Body of pancreas (tissue), 4 donors: Measurements from ENCODE around the gene IL36A. TPM values are rescaled to one million over a fixed set of nuclear protein-coding genes. Genes with fewer than 3 reads are reported as not detected.

Source experiments
- ATAC-seq: fragments of 150-250 bp; one replicate; pipeline ENCODE4 v1.9.1; 2016
- DNase-seq, 4 donors: peaks; one replicate each; pipeline ENCODE4 v3.0.0-alpha.2; 2019
- H3K27ac ChIP-seq, 4 donors: fragments of 200-600 bp; sonication (generic); 1 replicate in 3 of 4; 2 replicates in 1 of 4; pipeline versions ENCODE4 v1.5.1 to v1.6.1; 2016 to 2019; ENCODE audit warnings: mild to moderate bottlenecking in 1 of 4, mixed read lengths in 1 of 4, moderate library complexity in 1 of 4
- H3K27me3 ChIP-seq, 2 donors: fragments of 200-600 bp; sonication (generic); one replicate each; pipeline ENCODE4 v1.6.0; 2016; ENCODE audit warnings: mild to moderate bottlenecking in 1 of 2
- H3K36me3 ChIP-seq, 2 donors: fragments of 200-600 bp; sonication (generic); replicated peaks in 1 of 2; 2 replicates each; pipeline ENCODE4 v1.5.1; 2016; ENCODE audit warnings: low read depth in 2 of 2; ENCODE audit not compliant: insufficient read depth in 1 of 2
- H3K4me1 ChIP-seq: fragments of 200-600 bp; sonication (generic); one replicate; pipeline ENCODE4 v1.6.0; 2016
- H3K4me3 ChIP-seq, 2 donors: fragments of 200-600 bp; sonication (generic); 1 replicate in 1 of 2; 2 replicates in 1 of 2; pipeline ENCODE4 v1.5.1; 2016 to 2019
- H3K9me3 ChIP-seq, 3 donors: fragments of 200-600 bp; sonication (generic); 1 replicate in 2 of 3; 2 replicates in 1 of 3; pipeline ENCODE4 v1.5.1; 2016
- POLR2A ChIP-seq, 3 donors: fragments of 450-650 bp; IDR thresholded peaks; one replicate each; pipeline ENCODE4 v1.6.1; 2016; ENCODE audit warnings: antibody characterized with exemption in 3 of 3, mild to moderate bottlenecking in 2 of 3
- WGBS, 2 donors: methylation state at CpG; one replicate each; pipeline ENCODE4 v1.1.5; 2017; 5-methylcytosine and 5-hydroxymethylcytosine counted together
- intact Hi-C: fragments of 100-400 bp; cut with DNase I; formaldehyde crosslinking; loops from one replicate; pipeline ENCODE4 v1.15.1; 2023
- total RNA-seq, 2 donors: library from RNA; depleted of rRNA; stranded (reverse); fragments of >200 nt; gene quantifications; one replicate each; pipeline ENCODE4 v1.1.0, GENCODE V29; 2016
- TF ChIP-seq, protein P1 (sequence below), 7 experiments: fragments of 450-650 bp in 4 of 7; fragments of 200-600 bp in 3 of 7; sonication (generic) in 3 of 7; IDR thresholded peaks; one replicate each; pipeline ENCODE4 v1.5.1; 2016 to 2019; ENCODE audit warnings: antibody characterized with exemption in 7 of 7

The IL36A gene
- total RNA-seq, 2 donors from 2014 or later: not detected

DNA sequence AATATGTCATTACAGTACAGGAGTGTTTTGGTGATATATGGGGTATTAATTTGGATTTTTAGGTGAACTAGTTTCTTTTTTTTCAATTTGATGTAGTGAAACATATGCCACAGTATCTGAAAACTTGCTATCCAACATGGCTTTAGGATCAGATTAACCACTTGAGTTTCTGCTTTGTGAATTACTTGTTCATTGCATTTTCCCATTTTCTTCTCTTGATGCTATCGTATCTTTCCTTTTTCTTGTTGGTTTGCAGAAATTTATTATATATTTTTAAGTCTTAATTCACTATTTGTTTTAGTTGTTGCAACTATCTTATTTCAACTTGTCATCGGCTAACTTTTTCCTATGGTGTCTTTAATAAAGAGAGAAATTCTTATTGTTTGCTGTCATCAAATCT lies 8.8 kb downstream of the IL36A start:
- no peak for ATAC-seq

DNA sequence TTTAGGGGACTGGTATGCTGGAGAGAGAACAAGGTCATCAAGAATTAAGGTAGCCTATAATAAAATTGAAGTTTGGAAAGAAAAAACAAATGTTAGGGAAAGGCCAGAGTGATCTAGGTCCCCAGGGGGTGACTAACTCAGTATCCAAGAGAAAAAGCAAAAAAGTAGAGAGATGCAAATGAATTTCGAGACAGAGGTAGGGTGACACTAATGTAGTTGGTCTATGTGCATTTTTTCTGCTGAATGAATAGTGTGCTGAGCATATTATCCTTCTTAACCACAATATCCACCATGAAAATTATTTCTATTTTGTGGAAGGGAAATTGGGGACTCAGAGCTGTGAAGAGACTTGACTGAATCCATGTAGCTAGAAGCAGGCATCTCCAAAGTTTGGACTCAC lies 9.8 kb downstream of the IL36A start:
- no peaks in the 10 kb centered on the region for H3K4me1 ChIP-seq
- no peak overlapping the region for H3K27ac ChIP-seq
- no peaks in the 10 kb centered on the region for H3K36me3 ChIP-seq
- TF ChIP-seq, protein P1, sequence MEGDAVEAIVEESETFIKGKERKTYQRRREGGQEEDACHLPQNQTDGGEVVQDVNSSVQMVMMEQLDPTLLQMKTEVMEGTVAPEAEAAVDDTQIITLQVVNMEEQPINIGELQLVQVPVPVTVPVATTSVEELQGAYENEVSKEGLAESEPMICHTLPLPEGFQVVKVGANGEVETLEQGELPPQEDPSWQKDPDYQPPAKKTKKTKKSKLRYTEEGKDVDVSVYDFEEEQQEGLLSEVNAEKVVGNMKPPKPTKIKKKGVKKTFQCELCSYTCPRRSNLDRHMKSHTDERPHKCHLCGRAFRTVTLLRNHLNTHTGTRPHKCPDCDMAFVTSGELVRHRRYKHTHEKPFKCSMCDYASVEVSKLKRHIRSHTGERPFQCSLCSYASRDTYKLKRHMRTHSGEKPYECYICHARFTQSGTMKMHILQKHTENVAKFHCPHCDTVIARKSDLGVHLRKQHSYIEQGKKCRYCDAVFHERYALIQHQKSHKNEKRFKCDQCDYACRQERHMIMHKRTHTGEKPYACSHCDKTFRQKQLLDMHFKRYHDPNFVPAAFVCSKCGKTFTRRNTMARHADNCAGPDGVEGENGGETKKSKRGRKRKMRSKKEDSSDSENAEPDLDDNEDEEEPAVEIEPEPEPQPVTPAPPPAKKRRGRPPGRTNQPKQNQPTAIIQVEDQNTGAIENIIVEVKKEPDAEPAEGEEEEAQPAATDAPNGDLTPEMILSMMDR (IDR thresholded peaks at IDR 0.05): no peak
- no peak for TF ChIP-seq POLR2A (IDR thresholded peaks at IDR 0.05)
- intact Hi-C loops: no loop called here
- 45 to 69% methylated on average over 1 of the region's 1 CpG for WGBS, 2 donors
- DNase-seq (no peak), ATAC-seq (no peak)
- no peaks in the 10 kb centered on the region for H3K9me3 ChIP-seq
- H3K27me3 ChIP-seq: no peaks in the 10 kb centered on the region
- H3K4me3 ChIP-seq: no peak overlapping the region

More for the DNA sequence above, 8.8 kb downstream of the IL36A start:
- intact Hi-C loops: no loop called here
- 95 to 97% methylated on average over 2 of the region's 2 CpGs for WGBS, 2 donors
- no peaks in the 10 kb centered on the region for H3K4me1 ChIP-seq
- no peak overlapping the region for H3K27ac ChIP-seq
- no peak for DNase-seq
- no peak overlapping the region for H3K4me3 ChIP-seq
- no peaks in the 10 kb centered on the region for H3K36me3 ChIP-seq
- no peaks in the 10 kb centered on the region for H3K9me3 ChIP-seq
- TF ChIP-seq, protein P1 (IDR thresholded peaks at IDR 0.05): no peak
- no peak for TF ChIP-seq POLR2A (IDR thresholded peaks at IDR 0.05)
- H3K27me3 ChIP-seq: no peaks in the 10 kb centered on the region

DNA sequence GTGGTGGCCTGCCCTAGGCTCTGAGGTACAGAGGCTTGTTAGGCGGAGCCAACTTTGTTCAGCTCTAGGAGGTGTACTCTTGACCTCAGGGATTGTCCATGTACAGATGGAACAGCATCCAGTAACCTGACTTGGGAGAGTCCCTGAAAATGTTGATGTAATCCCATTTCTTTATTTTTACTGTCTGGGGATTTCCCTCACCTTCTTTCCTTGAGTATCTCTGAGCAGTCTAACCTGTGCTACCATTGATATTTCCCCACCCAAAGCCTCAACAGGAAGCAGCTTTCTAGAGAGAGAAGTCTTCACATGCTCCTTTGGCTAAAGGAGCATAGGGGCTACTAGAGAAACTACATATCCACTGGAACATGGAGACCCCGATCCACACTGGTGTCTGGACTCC lies 10.4 kb downstream of the IL36A start:
- Histone ChIP-seq H3K36me3 (no peaks in the 10 kb centered on the region), H3K4me1 (no peaks in the 10 kb centered on the region), H3K27ac (no peak overlapping the region), H3K9me3 (no peaks in the 10 kb centered on the region), H3K4me3 (no peak overlapping the region), H3K27me3 (no peaks in the 10 kb centered on the region)
- ATAC-seq: no peak
- no peak for DNase-seq
- TF ChIP-seq POLR2A (IDR thresholded peaks at IDR 0.05): no peak
- TF ChIP-seq, protein P1 (IDR thresholded peaks at IDR 0.05): no peak
- WGBS, 2 donors: 73 to 90% methylated on average over 2 of the region's 2 CpGs
- intact Hi-C loops: no loop called here

DNA sequence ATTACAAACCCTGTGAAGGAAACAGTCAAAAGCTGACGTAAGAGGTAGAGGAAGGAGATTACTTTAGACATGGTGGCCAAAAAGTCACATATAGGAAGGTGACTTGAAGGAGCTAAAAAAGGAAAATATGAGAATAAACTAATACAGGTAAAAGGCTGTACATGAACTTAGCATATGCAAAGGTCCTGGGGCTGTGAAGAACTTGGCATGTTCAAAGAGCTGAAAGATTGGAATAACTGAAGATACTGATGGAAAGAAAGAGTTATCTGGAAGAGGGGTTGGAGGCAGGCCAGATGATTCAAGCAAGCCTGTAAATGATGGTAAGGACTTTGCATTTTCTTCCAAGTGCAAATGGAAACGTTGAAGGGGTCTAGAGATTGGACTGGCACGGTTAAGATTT lies 13.2 kb downstream of the IL36A start:
- intact Hi-C loops: no loop called here
- Histone ChIP-seq H3K36me3 (no peaks in the 10 kb centered on the region), H3K27me3 (no peaks in the 10 kb centered on the region), H3K9me3 (no peaks in the 10 kb centered on the region), H3K4me1 (no peaks in the 10 kb centered on the region), H3K27ac (no peak overlapping the region), H3K4me3 (no peak overlapping the region)
- DNase-seq (no peak), ATAC-seq (no peak)
- WGBS, 2 donors: 52 to 63% methylated on average over 3 of the region's 3 CpGs
- TF ChIP-seq, protein P1 (IDR thresholded peaks at IDR 0.05): no peak
- TF ChIP-seq POLR2A (IDR thresholded peaks at IDR 0.05): no peak

DNA sequence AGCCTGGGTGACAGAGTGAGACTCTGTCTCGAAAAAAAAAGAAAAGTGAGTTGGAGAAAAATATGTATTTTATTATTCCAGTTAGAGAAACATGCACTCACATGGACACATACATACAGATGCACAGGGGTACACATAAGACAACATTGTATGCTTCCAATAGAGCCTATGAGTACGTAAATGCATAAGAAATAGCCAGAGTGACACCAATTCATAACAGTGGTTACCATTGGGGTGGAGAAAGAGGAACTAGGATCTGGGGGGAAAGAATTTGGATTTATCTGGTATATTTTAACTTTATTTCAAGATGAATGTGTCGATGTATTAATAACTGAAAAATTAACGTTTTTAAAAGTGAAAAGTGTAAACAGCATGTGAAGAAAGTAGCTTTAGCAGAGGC lies 16.1 kb downstream of the IL36A start:
- Histone ChIP-seq H3K27ac (no peak overlapping the region), H3K27me3 (no peaks in the 10 kb centered on the region), H3K4me1 (no peaks in the 10 kb centered on the region), H3K9me3 (no peaks in the 10 kb centered on the region), H3K4me3 (no peak overlapping the region), H3K36me3 (no peaks in the 10 kb centered on the region)
- intact Hi-C loops: no loop called here
- no peak for TF ChIP-seq POLR2A (IDR thresholded peaks at IDR 0.05)
- TF ChIP-seq, protein P1 (IDR thresholded peaks at IDR 0.05): no peak
- ATAC-seq (no peak), DNase-seq (no peak)
- WGBS, 2 donors: 52 to 61% methylated on average over 4 of the region's 4 CpGs
